HuH-7.5 (cell line): ENCODE data around the gene PYGM.

Experiments
- DNase-seq: peaks from one replicate; pipeline ENCODE4 v3.0.0; 2011; ENCODE audit warnings: low spot score

Gene PYGM

DNA sequence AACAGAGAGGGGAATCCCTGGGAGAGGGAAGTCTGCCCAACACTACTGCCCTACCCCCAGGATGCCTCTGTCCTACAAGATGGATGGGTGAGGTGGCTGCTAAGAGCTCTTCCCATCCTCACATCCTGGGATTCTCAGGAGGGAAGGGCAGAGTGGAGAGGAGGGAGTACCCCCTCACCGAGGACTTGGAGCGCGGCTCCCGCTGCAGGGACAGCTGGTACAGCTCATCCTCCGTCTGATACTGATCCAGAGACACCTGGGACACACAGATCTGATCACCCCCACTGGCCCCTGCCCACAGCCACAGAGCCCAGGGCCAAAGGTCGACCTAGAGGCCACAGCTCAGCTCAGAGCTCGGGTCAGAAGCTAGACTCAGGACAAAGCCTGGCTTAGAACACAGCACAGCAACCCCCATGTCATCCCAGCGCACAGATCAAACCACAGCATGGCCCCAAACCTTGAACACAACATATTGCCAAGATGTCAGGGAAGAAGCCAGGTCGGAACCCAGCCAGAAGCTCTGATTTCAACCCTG, 24.0 kb downstream of the PYGM start:
- no peak for DNase-seq

DNA sequence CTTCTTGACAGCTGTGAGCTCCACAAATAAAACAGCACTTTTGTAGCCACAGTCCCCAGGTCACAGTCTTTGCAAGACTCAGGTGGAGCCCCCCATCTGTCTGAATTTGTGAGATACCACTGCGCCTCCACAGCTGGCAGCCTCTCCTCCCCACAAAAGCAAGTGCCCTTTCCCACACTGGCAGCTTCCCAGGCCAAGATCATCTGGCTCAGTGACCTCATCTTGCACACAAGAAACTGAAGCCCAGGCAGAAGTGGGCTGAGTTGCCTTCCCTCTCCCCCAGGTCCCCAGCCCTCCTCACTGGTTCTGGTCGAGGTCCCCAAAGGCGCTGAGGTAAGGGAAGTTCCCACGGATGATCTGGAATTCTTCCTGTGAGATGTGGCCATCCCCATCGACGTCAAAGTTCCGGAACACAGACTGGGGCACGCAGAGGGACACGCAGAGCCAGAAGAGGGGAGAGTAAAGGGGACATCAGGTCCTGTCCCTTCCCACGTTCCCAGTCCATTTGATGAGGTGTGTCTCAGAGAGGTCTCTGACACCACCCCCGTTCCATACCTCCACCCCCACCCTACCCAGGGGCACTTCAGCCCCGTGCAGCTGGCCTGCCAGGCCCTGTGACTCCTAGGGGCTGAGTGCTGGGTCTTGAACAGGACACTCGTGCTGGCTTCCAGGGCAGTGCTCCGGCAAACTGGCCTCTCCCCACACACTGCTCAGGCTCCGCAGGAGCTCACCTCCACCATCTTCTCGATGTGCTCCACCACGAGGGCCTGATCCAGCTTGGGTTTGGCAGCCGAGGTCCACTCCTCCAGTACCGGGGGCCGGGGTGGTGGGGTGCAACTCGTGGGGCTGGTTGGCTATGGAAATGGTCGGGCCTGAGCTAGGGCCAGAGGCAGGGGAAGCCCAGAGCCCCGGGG, 24.7 kb downstream of the PYGM start:
- no peak for DNase-seq

DNA sequence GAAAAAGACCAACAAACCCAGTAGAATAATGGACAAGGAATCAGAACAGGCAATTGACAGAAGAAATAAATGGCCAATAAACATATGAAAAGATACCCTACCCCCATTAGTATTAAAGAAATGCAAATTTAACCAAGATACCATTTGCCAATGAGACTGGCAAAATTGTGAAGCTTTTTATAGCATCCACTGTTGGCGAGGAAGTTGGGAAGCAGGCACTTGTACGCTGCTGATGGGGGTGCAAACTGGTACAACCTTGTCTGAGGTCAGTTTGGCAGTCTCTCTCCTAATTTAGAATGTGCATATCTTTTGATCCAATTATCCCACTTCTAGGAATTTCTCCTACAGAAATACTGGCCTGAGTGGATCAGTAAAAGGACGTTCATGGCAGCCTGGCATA, 28.2 kb downstream of the PYGM start:
- DNase-seq = no peak

DNA sequence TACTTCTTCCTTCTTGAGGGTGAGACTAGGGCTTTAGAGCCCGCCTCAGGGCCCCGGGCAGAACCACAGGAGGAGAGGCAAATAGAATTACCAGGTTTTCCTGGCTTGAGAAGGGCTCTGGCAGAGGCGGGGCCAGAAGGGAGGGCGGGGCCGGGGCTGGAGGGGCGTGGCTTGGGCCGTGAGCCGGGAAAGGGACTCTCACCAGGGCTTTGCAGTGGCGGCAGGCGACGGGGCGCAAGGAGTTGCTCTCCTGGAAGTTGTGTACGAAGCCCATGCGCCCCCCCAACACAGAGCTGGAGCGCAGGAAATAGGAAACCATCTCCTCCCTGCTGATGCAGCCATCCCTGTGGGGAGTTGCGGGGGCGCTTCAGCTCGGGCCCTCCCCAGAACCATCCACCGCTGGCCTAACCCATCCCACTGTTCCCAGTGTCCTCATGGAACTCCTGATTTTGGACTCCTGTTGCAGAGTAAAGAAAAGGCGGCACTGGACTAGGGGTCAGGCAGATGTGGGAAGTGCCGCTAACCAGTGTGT, 29.9 kb downstream of the PYGM start:
- no peak for DNase-seq

DNA sequence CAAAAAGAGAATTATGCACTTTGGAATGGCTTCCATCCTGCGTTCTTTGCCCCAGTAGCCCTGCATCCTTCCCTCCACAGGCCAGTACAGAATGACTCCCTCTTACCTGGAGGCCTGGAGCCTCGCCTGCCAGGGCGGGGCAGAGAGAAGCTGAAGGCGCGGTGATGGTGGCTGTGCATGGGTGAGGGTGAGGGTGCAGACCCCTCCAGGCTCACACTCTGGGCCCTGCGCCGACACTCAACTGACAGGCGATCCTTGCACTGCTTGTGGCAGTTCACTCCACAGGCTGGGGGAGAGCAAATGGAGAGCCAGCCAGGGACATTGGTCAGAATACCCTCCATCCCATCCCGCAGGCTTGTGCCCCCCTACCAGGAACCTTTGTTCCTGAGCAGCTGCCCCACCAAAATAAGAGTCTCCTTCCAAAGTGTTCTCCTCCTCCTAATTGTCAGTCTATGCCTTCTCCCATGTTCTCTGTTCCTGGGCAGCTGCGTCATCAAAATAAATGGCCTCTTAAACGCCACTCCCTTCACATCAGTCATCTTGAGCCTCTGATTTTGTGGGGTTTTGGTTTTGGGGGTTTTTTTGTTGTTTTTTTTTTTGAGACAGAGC, 30.9 kb downstream of the PYGM start:
- no peak for DNase-seq

DNA sequence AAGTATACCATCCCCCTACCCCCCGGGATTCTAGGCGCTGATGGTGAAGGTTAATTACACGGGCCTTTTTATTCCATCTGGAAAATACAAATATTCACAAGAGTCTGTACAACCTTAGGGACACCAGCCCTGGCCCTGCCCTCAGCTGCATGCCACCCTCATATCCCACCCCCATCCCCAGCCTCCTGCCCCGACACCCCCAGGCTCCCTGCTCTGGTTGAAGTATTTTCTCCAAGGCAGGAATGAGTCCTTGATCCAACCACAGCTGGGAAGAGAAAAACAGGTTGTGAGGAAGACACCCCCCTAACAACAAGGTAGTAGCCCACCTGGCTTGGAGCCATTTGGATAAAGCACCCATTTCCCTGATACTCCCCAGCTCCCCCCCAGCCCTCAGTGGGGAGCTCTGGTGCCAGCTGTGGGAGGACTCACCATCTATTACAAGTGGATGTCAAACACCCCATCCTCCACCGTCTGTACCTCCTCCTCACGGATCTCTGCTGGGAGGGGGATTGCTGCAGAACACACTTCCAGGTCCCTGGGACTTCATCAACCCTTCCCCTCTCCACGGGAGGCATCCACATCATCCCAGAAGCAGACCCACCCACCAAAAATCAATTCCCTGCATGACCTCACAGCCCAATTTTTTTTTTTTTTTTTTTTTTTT, 32.8 kb downstream of the PYGM start:
- DNase-seq = no peak

DNA sequence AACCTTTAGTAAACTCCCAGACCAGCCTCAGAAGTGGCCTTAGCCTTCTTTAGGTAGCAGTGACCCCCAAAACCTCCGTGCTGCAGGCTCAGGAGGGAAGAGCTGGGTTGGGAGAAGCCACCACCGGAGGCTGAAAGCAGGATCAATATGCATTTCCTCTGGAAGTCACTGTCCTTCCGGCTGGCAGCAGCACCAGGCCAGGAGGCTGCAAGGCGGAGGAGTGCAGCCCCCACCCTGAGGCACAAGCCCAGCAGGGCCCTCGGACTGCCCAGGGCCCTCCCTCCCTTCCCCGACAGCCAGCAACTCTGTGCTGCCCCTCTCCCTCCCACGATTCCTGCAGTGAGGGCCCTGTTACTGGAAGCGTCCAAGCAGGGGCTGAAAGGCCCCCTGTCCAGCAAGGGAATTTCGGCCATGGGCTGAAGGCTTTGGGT, 33.5 kb downstream of the PYGM start:
- no peak for DNase-seq

DNA sequence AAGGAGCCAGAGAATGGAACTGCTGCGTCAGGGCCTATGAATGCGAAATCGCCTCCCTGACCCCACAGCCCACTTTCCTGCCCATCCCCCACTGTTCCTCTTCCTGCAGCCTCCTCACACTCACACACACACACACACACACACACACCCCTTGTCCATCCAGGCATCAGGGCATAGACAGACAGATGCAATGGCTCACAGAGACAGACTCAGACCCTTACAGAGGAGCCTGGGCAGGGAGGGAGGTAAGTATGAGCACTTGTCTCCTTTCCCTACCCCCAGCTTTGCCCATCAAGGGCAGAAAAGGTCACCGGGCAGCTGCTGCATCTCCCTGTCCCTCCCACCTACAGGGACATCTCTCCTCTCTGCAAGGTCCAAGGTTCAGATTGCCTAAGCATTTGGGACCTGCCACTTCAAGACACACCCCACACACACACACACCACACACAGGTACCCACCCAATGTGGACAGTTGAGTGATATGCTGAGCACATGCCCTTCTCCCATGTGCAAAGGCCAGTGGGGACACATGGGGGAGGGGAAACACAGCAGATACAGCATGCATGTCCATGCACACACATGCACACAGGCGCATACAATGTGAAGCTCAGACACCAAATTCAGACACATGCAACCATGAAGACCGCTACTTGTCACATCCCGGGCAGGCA, 34.8 kb downstream of the PYGM start:
- DNase-seq = peak; percentile 66

DNA sequence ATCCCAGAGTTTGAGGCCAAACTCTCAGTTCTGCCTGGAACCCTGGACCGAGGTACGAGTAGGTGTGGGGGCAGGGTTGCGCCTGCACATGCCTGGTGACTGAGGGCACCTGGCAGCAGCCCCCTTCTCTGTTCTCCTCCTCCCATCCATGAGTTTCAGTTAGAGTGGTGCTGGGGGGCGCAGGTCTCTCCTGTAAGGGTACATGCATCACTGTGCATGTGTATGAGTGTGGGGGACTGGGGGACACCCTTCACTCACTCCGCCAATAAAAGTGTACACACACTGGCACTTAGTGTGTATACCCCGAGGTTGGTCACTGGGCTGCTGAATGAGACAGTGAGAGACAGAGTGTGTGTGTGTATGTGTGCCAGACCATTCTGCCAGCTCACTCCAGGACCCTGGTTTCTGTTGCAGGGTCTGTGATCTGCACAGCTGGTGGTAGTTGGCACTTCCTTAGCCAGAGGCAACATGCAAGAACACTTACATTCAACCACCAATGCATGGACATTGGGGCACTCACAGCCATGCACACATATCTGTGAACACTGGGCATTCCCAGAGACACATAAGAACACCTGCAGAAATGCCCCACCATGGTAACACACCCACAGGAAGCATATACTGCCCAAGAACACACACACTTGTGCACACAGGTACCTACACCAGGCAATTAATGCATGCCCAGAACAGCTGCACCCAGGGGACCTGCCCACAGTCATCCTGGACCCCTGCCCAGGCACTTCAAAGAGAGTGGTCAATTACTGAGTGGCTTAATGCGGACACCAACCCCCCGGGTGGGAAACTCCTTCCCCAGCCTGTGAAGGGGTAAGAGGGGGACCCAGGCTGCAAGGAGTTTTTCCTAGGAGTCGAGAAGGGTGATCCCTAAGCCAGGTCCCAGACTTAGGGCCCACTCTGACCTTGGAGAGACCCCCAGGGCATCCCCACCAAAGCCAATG, 35.6 kb downstream of the PYGM start:
- DNase-seq = no peak

DNA sequence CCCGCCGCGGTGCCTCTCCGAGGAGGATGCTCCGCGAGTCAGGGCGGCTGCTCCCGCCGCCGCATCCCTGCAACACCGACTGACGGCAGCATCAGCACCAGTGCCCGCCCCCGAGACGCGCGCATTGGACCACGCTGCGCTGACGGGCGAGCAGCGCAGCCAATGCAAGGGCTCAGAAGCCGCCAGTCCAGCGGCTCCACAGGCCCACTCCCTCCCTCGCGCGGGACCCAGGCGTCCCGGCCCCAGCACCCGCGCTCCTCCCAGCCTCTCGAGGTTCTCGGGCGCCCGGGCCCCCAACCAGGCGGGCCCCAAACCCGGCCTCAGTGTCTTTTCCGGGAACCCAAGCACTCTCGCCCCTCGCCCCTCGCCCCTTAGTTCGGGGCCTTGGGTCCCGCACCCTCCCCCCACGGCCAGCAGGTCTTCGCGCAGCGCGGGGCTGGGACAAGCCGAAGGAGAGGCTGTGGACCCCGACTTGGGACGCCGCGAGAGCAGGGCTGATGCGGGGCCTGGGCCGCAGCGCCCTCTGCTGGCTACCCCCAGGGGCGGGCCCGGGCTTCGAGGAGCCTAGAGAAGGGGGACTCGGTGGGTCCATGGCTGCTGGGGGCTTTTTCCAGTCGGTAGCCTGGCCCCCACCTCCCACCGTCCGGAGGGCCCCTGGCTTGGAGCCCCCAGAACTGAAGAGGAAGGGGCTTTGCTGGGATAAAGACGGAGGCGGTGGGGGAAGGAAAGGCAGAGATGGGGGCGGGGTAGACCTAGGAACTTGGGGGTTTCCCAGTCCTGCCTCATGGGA, 36.5 kb downstream of the PYGM start, which contains the start of gene NRXN2:
NRXN2 (minus strand) TSS at position 81 of the 790 bp plus-strand sequence. CDS start 9,498 bp downstream, outside the sequence.
- peak; percentile 95 for DNase-seq

DNA sequence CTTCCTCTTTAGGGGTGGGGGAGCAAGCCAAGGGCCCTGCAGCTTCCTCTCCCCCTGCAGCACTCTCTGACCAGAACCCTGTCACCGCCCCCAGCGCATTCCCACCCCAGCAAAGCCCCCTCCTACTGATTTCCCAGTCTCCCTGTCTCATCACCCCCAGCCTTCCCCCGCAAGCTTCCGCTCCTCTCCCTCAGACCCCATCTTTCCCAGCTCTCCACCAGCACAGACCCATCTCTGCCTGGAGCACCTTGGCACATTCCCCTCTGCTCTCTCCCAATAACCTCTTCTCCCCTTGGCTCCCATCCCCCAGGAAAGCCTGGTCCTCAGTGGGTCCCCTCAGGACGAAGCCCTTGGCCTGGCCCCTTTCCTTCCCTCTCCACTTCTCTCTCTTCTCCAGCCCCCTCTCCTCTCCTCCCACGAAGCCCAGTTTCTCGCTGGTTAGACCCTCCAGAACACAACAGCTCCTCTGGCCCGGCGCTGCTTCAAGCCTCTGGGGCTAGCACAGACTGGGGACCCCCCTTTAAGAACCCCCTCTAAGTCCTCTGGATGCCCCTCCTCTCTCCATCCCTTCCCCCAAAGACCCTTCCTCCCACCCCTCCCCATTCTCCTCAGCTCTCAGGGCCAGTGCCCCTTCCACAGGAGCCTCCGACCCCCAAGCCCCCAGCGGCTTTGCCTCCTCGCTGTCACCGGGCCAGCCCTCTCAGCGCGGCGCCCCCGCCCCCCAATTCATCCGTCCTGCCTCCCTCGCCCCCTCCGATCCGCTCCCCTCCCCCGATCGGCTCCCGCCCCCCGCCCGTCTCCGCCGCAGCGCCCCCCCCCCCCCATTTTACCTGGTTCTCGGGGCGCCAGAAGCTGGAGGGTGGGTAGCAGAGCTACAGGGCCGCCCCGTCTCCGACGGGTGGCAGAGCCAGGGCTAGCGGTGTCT, 37.4 kb downstream of the PYGM start:
- DNase-seq = no peak

DNA sequence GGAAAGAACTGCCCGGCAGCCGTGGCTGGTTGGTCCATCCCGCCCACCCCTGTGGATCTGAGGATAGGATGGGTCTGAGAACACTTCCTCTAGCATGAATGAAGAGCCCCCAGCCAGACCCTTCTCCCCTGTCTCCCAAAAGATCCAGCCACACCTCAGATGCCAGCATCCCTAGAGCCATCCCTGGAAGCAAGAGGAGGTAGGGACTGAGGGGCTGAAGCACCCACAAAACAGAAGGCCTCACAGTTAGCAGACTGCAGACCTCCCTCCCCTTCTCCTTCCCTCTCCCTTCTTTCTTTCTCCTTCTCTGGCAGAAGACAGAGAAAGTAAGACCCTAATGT, 38.4 kb downstream of the PYGM start:
- no peak for DNase-seq

DNA sequence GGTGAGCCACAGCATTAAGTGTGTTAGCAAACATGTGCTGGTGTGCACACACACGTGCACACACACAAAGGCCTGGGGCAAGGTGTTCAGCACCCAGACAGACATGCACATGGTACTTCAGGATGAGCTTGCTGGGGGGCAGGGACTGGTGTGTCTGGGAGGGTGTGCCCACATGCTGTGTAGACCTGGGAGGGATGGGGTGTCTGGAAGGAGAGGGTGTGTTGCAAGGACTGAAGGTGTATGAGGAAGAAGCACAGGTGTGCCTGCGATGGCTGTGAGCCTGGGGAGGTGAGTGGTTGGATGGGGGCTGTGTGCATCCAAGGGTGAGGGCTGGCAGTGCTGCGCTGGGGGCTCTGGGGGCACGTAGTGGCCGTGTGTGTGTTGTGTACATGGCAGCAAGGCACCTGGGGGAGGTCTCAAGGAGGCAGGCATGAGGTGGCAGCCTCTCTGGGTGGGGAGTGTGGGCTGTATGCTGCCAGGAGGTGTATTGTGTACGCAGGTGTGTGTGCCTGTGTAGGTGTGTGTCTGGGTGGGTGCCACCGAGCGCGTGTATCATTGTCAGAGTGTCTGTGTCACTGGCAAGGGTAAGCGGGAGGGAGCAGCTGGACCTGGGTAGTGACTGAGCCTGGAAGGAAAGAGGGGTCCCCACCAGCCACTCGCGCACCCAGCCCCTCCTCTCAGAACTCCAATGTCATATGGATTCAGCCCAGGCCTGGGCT, 39.0 kb downstream of the PYGM start:
- DNase-seq = no peak

DNA sequence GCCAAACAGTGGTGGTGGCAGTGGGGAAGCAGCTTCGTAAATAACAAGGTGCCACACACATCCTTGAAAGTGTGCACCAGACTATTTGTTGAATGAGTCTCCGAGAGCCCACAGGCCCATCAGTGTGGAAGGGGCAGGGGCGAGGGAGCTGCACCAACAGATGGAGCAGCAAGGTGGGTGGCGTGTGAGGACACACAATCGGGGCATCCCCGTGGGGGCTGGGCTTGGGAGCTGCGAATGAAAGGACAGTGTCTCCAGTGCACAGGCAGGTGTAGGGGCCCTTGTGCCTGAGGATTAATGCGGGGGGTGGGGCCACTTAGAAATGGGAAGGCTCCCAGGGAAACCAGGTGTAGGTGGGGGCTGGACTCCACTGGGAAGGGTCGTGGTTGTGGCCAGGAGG, 39.6 kb downstream of the PYGM start:
- no peak for DNase-seq

DNA sequence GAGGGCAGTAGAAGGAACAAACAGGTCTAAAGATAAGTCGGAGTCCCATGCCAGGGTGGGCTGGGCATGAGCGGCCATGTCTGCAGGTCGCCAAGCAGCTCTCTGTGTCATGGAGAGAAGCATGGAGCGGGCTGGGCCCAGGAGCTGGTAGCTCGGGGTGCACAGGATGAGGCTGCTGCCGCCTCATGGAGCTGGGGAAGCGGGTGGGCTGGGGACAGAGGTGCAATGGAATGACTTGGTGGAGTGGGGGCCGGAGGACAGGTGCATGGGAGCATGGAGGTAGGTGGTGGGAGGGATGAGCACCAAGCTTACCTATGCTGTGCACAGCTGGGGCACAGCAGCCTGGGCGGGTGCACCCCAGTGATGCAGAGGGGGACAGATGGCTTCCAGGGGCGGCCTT, 40.4 kb downstream of the PYGM start:
- DNase-seq = no peak

DNA sequence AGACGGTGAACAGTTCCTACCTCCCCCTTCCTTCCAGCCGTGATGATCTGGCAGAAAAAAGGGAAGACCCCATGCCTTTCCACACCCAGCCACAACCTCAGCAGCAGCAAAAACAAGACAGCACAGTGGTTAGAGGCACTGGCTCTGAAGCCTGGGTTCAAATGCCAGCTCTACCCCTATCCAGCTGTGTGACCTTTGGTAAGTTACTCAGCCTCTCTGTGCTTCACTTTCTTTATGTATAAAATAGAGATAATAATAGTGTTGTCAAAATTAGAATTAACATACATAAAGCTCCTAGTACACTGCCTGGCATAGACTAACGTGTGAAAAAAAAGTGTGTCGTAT, 41.0 kb downstream of the PYGM start:
- DNase-seq = no peak

DNA sequence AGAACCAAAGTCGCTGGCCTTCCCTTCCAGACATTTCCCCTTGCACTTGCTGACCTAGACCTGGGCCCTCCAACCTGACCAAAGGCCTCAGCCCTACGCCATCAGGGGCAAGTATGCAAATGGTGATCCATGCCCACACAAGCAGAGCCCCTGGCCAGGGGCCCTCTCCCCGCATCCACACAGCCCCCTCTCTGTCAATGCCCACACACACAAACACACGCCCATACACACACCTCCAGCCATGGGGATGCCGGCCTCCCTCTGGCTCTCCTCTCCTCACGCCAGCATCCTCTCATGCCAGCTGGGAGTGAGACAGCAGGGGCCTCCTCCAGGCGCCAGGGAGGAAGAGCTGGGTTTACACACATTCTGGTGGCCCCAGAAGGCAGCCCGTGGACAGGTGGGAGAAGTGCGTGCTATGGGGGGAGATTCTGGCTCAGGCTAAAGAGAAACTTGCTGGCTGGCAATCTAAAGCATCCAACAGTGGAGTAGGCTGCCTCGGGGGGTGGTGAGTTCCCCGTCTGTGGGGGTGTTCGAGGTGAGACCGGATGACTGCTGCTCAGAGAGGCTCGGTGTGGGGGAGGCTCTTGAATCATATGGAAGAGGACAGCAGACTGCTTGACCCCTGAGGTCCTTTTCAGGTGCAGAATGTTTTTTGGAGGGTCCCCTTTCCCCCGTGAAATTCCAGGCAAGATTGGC, 41.5 kb downstream of the PYGM start:
- no peak for DNase-seq

DNA sequence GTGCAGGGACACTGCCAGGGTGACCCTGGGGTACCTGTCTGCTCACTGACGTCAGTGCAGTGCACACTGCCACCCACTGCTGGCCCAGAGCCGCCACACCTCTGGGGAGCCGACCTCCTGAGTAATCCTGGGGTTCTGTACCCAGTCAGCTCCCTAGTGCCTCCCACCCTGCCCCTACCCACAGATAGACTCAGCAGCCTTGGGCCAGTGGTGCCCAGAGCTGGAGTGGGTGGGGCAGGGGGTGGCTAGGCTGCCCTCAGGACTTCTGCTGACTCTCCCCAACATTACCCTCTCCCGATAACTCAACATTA, 42.6 kb downstream of the PYGM start:
- DNase-seq = no peak
